Measurements from ENCODE around the gene RICTOR. TPM values are rescaled to one million over a fixed set of nuclear protein-coding genes. Genes with fewer than 3 reads are reported as not detected.

RICTOR gene
- total RNA-seq, 2 experiments from 2014 or later: 19.7 to 21.5 TPM

DNA sequence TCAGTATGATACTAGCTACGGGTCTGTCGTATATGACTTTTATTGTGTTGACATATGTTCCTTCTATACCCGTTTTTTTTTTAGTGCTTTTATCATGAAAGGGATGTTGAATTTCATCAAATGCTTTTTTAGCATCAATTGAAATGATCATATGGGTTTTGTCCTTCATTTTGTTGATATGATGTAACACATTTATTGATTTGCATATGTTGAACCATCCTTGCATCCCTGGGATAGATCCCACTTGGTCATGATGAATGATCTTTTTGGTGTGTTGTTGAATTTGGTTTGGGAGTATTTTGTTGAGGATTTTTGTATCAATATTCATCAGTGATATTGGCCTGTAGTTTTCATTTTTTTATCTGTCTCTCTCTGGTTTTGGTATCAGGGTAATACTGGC, 177.4 kb downstream of the RICTOR start:
- Mint-ChIP-seq H3K36me3 (no peaks in the 10 kb centered on the region), H3K27ac (no peak overlapping the region), H3K4me3 (no peak overlapping the region), H3K4me1 (no peaks in the 10 kb centered on the region), H3K9me3 (peaks cover 19% of the 10 kb centered on the region), H3K27me3 (peaks cover 15% of the 10 kb centered on the region)
- no peak for DNase-seq

GRCh38 chr5:38892363-38892762, 181.8 kb downstream of the RICTOR start:
- H3K27me3 Mint-ChIP-seq: peaks cover 24% of the 10 kb centered on the region
- no peaks in the 10 kb centered on the region for H3K36me3 Mint-ChIP-seq
- no peaks in the 10 kb centered on the region for H3K4me1 Mint-ChIP-seq
- H3K9me3 Mint-ChIP-seq: peaks cover 19% of the 10 kb centered on the region
- DNase-seq: no peak
- H3K27ac Mint-ChIP-seq: no peak overlapping the region
- H3K4me3 Mint-ChIP-seq: no peak overlapping the region

- Mint-ChIP-seq H3K4me1 (no peaks in the 10 kb centered on the region), H3K27ac (no peak overlapping the region), H3K4me3 (no peak overlapping the region), H3K27me3 (peaks cover 24% of the 10 kb centered on the region), H3K9me3 (peaks cover 19% of the 10 kb centered on the region), H3K36me3 (no peaks in the 10 kb centered on the region)
- no peak for DNase-seq
These were observed 182.6 kb downstream of the RICTOR start for GRCh38 chr5:38891563-38891962.

GRCh38 chr5:38889424-38889823, 184.8 kb downstream of the RICTOR start:
- Mint-ChIP-seq H3K9me3 (peaks cover 6% of the 10 kb centered on the region), H3K27me3 (peaks cover 21% of the 10 kb centered on the region), H3K4me1 (no peaks in the 10 kb centered on the region), H3K27ac (no peak overlapping the region), H3K36me3 (no peaks in the 10 kb centered on the region), H3K4me3 (no peak overlapping the region)
- no peak for DNase-seq

- Mint-ChIP-seq H3K27me3 (peaks cover 24% of the 10 kb centered on the region), H3K4me3 (no peak overlapping the region), H3K27ac (no peak overlapping the region), H3K4me1 (no peaks in the 10 kb centered on the region), H3K9me3 (no peaks in the 10 kb centered on the region), H3K36me3 (no peaks in the 10 kb centered on the region)
- no peak for DNase-seq
These were observed 186.2 kb downstream of the RICTOR start for GRCh38 chr5:38888041-38888440.

Other genes with a start within 250 kb of the RICTOR start
- gene OSMR, start 228.4 kb downstream of the RICTOR start, total RNA-seq: not detected
- gene FYB1, start 145.2 kb upstream of the RICTOR start, total RNA-seq: 10 to 100 TPM; 71.3 to 74.1 TPM